GM11168 (cell line): Measurements from ENCODE around the gene SDHB.

Source experiments
- in situ Hi-C: fragments of 300-500 bp; cut with MboI; formaldehyde crosslinking; loops from one replicate; pipeline ENCODE4 v1.12.0; 2022; ENCODE audit warnings: low sequenced_read_pairs; ENCODE audit not compliant: unreplicated experiment

The SDHB gene

GRCh38 chr1:17053685-17054410 is at the start of gene SDHB:
SDHB (minus strand) TSS chr1:17054032; CDS start chr1:17054019, 13 bp downstream.
- in situ Hi-C loops = no loop called here

DNA sequence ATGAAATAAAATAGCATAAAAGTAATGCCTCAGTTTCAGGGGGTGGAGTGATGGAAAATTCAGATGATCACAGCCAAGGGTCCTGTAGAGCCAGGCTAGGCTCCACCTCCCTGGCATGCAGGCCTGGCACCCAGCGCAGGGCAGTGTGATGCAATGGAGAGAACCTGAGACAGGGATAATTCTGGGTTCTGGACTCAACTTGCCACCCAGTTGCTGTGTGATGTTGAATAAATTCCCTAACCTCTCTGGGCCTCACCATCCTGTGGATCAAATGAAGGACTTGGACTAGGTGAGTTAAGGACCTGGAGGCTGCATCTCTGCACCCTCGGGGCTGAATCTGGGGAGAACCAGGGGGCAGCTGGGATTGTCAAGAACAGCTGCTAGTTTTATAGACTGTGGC is 48.4 kb upstream of the SDHB start:
- in situ Hi-C loops = no loop called here

DNA sequence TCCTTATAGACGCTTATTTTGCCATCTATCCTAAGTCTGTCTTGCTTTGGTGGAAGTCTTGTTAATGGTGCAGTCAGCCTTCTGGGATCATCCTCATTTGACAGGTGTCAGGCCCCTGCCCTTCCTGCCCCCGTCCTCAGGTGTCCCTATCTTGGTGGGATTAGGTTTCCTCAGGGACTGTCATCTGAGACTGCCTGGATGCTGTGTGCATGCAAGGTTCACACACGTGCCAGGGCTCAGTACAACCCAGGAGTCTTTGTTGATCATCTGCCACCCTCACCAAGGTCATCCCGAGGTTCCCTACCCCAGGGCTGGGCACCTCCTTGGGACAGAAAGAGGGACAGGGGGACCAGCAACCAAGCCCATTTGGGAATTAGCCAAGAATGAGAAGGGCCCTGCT is 47.4 kb upstream of the SDHB start:
- in situ Hi-C loops = no loop called here

DNA sequence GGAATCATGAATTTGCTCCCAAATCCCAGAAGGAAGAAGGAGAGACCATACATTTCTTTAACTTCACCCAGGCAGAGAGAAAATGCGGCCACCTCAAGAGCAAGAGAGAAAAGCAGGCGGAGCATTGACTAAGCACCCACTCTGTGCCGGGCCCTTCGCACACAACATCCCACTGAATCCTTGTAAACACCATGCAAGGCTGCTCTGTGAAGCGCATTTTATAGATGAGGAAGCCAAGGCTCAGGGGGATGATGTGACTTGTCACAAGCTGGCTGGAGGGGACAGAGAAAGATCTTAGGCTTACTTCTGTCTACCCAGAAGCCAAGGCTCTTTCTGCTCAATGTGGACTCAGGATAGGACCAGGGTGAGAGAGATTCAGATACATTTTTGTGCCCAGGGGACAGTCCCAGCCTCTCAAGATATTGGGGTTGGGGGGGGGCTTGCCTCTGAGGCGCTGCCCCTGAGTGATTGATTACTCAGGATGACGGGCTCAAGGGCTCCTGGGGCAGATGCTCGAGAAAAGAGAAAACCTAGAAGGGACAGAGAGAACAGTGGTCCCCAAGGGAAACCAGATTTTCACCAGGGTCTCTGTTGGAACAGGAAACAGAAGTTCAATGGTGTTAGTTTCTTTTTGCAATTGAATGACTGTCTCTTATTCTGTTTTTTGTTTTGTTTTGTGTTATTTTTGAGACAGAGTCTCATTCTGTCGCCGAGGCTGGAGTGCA is 45.9 kb upstream of the SDHB start:
- in situ Hi-C loops = no loop called here

DNA sequence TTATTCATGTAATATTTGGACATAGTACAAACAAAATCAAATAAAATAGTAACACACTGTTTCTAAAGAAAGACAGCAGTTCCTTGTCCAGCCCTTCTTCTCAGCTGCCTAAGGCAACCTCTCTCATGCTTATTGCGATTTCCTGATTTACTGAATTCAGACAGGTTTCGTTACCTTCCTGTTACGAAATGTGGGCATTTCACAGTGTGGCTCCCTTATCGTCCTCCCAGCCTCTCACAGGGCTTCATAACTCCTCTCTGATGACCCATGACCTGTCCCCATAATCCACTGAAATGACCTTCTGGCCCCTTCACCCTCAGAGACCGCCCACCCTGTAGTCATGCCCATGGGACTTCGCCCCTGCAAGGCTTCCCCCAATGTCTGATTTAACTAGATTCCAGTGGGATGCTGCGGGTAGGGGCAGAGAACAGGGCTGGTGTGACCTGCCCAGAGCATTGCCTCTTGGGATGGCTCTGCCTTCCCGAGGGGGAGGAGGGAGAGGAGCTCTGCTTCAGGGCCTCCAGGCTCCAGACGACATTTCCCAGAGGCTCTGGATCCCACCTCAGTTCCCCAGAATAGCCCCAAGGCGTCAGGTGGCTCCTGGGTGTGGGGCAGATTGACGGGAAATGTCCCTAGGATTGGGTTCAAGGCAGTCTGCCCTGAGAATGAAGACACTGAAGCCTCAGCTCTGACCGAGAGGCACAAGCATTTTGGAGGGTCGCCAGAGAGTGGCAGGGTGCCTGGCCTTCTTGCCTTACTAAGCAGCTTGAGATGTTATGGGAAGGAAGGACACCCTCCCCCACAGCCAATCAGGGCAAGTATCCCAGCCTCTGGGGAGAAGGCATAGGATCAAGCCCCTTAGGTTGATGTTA is 44.9 kb upstream of the SDHB start:
- in situ Hi-C loops = no loop called here

DNA sequence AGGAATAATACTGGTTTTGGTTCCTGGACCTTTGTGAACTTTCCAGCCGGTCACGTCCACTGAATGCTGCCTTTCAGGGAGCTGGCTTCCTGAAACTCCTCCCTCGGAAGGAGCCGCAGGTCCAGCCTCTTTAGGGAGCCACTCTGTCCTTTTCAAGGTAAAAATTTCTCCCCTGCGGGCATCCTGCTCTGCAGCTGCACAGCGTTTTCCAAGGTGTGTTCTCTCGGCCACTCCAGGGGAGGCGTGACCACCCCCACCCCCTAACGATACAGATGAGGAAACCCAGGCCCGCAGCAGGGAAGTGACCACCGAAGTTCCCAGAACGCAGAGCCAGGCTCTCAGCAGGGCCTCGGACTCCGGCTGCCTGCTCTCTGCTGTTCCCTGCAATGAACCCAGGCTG is 44.0 kb upstream of the SDHB start:
- in situ Hi-C loops = no loop called here

- in situ Hi-C loops = no loop called here
Observed at GRCh38 chr1:17097147-17097546, 43.3 kb upstream of the SDHB start.

GRCh38 chr1:17096584-17096983 is 42.8 kb upstream of the SDHB start:
- in situ Hi-C loops = no loop called here

GRCh38 chr1:17095141-17095540 is 41.3 kb upstream of the SDHB start:
- in situ Hi-C loops = no loop called here

- in situ Hi-C loops = no loop called here
Observed at GRCh38 chr1:17094664-17095063, 40.8 kb upstream of the SDHB start.

GRCh38 chr1:17093822-17094393 is 40.1 kb upstream of the SDHB start:
- in situ Hi-C loops = no loop called here

GRCh38 chr1:17091252-17091651 is 37.4 kb upstream of the SDHB start:
- in situ Hi-C loops = no loop called here

GRCh38 chr1:17089506-17089905 is 35.7 kb upstream of the SDHB start:
- in situ Hi-C loops = no loop called here

- in situ Hi-C loops = no loop called here
Observed at GRCh38 chr1:17086751-17087150, 32.9 kb upstream of the SDHB start.

DNA sequence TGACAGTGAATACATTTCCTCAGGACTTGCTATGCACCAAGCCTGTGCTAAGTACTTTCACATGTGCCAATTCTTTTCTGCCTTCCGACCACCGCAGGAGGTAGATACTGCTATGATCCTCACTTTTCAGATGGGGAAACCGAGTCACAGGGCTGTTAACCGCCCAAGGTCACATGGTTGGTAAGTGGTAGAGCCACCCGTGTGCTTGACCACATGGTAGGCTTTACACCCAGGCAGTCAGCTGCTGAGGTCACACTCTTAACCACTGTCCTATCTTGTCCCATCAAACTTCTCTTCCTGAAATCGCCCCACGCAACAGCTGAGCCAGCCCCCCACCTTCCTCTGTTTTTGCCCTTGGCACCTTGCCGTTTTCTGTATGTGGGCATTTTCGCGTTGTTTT is 31.0 kb upstream of the SDHB start:
- in situ Hi-C loops = no loop called here

- in situ Hi-C loops = no loop called here
Observed at GRCh38 chr1:17082761-17083160, 28.9 kb upstream of the SDHB start.

- in situ Hi-C loops = no loop called here
Observed at GRCh38 chr1:17081439-17081838, 27.6 kb upstream of the SDHB start.

GRCh38 chr1:17080880-17081279 is 27.0 kb upstream of the SDHB start:
- in situ Hi-C loops = no loop called here

- in situ Hi-C loops = no loop called here
Observed at GRCh38 chr1:17080085-17080759, 26.4 kb upstream of the SDHB start.
